Activated CD8-positive, alpha-beta memory T cell treated with anti-CD3 and anti-CD28 coated beads, Interleukin-2, amount 50 U/mL, for 1 hour (primary cell): ENCODE results near the gene EVI5.
"Not testable (repeated sequence)": the region's sequence is repeated elsewhere in the genome, so short reads cannot be mapped to it uniquely, and the experiment has no call there.

ENCODE experiments used
- DNase-seq: peaks from one replicate; pipeline ENCODE4 v3.0.0-alpha.2; 2020; ENCODE audit errors: extremely low read depth

EVI5 gene

GRCh38 chr1:92792340-92792782, 7.5 kb upstream of the EVI5 start:
- no peak for DNase-seq

GRCh38 chr1:92791487-92792066, 6.7 kb upstream of the EVI5 start:
- DNase-seq: no peak

DNA sequence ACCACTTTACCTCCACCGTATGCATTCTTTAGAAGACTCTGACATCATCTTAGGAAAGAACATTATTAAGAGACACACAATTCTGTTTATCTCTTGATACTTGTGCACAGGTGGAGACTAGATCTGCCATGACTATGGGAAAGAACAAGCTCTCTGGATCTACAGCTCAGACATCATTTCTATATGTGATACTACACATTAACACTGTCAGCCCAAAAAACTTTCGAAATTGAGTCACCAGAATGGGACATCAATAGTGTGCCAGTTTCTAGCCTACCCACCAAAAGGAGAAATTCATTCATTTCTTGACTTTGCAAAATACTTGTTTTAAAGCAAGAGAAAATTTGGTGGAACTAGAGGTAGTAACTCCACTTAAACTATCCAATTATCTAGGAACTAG, 6.0 kb upstream of the EVI5 start:
- no peak for DNase-seq

DNA sequence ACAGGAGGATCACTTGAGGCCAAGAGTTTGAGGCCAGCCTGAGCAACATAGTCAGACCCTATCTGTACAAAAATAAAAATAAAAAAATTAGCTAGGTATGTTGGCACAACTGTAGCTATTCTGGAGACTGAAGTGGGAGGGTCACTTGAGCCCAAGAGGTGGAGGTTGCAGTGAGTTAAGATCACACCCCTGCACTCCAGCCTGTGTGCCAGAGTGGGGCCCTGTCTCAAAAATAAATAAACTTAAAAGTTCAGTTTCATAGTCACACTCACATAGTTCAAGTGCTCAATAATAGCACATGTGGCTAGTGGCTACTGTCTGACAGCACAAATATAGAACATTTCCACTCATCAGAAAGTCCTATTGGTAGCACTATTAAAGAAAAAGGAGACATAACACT, 5.2 kb upstream of the EVI5 start:
- DNase-seq: no peak

GRCh38 chr1:92786111-92786901, 1.4 kb upstream of the EVI5 start:
- no peak for DNase-seq

DNA sequence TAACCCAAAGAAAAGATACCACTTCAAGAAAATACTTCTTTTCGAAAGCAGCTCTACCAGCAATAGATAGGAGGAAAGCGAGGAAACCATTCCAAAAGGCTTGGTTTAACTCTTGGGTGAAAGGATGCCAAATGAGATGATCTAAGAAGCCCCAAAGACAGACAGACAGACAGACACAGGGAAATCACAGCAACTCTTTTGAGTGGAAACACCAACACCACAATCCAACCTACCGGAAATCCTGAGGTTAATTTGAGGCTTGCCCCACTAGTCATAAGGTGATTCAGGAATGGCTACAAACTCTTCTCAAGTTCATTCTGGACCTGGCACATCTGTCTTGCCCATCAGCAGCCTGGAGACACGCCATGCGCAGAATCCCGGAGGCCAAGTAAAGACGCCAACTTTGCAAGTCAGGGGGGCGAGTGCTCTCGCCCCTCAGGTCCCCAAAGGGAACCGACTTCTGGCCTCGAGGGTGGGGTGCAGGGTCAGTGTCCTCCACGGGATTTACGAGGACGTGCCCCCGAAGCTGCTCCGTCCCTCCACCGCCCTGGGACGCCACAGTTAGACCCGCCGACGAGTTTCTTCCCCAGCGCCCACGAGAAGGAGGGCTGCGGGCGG, 778 bp downstream of the EVI5 start:
- DNase-seq: no peak

- not testable (repeated sequence) for DNase-seq
Measured at GRCh38 chr1:92783550-92783949, 1.4 kb downstream of the EVI5 start.

DNA sequence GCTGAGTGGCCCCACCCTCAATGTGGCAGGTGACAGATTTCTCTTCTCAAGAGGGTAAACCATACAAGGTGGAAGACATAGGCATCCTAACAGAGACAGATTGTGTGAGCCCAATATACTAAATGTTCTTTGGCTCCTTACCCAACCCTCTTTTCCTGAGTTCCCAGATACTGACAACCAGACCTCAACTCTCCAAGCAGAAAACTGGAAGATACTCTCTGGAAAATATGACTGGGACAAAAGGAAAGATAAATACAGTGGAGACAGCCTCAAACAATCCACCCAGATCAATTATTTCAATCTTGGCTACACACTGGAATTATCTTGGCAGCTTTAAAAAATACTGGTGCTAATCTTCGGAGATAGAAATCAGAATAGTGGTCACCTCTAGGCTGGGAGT, 6.5 kb downstream of the EVI5 start:
- DNase-seq: no peak

DNA sequence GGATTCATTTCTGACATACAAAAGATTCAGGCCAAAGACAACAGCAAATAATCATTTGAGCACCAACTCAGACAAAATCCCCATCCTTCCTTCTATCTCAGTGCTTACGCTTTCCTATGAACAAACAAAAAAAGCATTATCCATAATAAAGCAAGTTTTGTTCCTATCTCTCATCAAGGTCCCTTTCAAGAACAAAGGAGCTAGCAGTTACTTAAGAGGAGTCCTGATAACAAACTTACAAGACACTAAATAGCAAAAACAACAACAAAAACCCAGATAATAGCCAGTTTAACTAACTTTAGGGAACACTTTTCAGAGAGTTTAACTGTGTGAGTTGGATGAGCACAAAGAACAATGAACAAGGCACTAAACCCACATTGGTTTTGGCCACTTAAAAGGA, 10.5 kb downstream of the EVI5 start:
- DNase-seq: no peak

DNA sequence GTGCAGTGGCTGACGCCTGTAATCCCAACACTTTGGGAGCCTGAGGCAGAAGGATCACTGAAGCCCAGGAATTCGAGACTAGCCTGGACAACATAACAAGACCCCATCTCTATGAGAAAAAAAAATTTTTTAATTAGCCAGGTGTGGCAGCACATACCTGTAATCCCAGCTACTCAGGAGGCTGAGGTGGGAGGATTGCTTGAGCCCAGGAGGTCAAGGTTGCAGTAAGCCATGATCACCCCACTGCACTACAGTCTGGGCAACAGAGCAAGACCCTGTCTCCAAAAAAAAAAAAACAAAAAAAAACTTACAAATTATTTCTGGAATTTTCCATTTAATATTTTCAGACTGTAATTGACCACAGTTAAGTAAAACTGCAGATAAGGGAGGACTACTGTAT, 11.2 kb downstream of the EVI5 start:
- DNase-seq: not testable (repeated sequence)

GRCh38 chr1:92769856-92770255, 15.1 kb downstream of the EVI5 start:
- DNase-seq: no peak

DNA sequence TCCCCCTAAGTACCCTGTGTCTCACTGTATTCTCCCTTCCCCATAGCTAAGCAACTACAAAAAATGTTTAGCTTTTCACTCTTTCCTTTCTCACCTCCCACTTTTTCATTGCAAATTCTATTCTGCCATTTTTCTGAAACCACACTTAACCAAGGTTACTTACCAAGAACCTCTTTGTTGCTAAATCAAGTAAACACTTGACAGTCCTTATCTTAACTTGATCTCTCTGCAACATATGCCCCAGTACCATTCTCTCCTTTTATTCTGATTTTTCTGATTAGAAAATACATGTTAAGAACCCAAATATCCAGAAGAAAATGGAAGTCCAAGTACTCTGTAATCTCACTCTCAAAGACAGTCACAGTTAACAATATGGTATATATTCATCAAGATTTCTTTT, 16.0 kb downstream of the EVI5 start:
- DNase-seq: no peak

- DNase-seq: no peak
Measured at GRCh38 chr1:92768296-92768695, 16.6 kb downstream of the EVI5 start.

DNA sequence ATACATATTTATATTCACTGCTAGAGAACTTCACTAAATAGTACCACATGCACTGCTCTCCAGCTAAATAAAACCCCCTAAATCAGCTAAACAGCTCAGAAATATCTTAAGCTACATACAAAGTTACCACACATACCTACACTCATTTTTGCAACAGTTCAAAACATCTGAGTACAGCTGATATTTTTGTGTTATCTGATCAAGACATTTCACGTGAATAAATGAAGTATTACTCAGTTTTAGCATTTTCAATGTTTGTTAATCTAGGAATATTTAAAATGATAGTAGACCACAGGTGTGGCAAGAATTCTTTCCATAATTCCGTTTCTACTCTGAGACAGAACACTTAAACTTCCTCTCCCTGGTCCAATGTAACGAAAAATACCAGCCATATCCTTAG, 20.8 kb downstream of the EVI5 start:
- DNase-seq: no peak

- DNase-seq: no peak
Measured at GRCh38 chr1:92762355-92762754, 22.6 kb downstream of the EVI5 start.

DNA sequence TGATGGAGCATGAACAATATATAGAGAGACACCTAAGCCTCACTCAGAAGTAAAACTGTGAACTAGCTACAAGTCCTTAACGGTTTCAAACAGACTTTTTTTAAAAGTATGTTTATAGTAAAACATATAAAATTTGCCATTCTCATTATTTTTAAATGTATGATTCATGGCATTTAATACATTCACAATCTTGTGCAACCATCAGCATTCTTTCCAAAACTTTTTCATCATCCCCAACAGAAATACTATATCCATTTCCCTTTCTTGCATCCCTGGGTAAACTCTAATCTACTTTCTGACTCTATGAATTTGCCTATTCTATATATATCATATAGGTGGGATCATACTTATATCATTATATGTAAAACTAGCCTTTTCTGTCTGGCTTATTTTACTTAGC, 25.5 kb downstream of the EVI5 start:
- DNase-seq: no peak

DNA sequence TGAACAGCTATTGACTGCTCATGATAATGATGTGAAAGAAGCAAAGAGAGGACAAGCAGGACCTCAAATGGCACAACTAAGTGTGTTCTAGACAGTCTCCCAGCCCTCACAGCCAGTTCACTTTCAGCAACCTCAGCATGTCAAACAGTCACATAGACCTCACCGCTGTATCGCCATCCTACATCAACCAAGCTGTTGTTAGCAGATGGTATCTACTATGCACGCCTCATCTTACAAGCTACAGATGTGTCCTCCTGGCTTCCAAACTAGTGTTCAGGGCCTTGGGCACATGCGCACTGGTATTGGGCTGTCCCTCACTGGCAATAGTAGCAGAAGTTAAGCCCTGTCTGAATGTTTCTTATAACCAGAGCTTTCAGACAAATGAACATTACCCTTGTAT, 28.4 kb downstream of the EVI5 start:
- DNase-seq: no peak

GRCh38 chr1:92755541-92756461, 29.1 kb downstream of the EVI5 start:
- DNase-seq: no peak

DNA sequence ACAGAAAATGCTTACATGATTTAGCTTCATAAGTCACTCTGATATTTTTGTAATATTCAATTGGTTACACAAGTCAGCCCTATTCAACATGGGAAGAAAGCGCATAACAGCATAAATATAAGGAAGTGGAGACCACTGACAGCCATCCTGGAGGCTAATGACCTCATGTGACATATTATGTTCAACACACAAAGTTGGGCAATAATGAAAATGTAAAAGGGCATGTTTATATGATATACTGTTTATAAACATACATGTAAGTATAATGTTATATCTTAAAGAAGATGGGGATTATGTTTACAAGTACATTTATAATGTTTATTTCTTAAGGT, 30.2 kb downstream of the EVI5 start:
- no peak for DNase-seq

GRCh38 chr1:92754000-92754718, 30.7 kb downstream of the EVI5 start:
- DNase-seq: no peak

- DNase-seq: no peak
Measured at GRCh38 chr1:92752719-92753118, 32.2 kb downstream of the EVI5 start.
